RPMI7951 (cell line): ENCODE data around the gene LRP5. TPM values are rescaled to one million over a fixed set of nuclear protein-coding genes. Genes with fewer than 3 reads are reported as not detected.
A peak's percentile ranks its signal among the peaks of the same experiment; 100 is the strongest.
"Not testable (repeated sequence)": the region's sequence is repeated elsewhere in the genome, so short reads cannot be mapped to it uniquely, and the experiment has no call there.

ENCODE experiments used
- DNase-seq: peaks from one replicate; pipeline ENCODE4 v3.0.0-alpha.2; 2012; ENCODE audit warnings: low read depth
- total RNA-seq: library from RNA; depleted of rRNA; stranded (reverse); fragments of >200 nt; shearing (Covaris generic); gene quantifications from 2 replicates; pipeline ENCODE4 v1.2.3, GENCODE V29; 2014

Gene LRP5
- total RNA-seq, 1 experiment from 2014 or later = 0.48 TPM

- DNase-seq = no peak
Observed at GRCh38 chr11:68423481-68423880, 111.1 kb downstream of the LRP5 start.

- DNase-seq = no peak
Observed at GRCh38 chr11:68424101-68424632, 111.8 kb downstream of the LRP5 start.

DNA sequence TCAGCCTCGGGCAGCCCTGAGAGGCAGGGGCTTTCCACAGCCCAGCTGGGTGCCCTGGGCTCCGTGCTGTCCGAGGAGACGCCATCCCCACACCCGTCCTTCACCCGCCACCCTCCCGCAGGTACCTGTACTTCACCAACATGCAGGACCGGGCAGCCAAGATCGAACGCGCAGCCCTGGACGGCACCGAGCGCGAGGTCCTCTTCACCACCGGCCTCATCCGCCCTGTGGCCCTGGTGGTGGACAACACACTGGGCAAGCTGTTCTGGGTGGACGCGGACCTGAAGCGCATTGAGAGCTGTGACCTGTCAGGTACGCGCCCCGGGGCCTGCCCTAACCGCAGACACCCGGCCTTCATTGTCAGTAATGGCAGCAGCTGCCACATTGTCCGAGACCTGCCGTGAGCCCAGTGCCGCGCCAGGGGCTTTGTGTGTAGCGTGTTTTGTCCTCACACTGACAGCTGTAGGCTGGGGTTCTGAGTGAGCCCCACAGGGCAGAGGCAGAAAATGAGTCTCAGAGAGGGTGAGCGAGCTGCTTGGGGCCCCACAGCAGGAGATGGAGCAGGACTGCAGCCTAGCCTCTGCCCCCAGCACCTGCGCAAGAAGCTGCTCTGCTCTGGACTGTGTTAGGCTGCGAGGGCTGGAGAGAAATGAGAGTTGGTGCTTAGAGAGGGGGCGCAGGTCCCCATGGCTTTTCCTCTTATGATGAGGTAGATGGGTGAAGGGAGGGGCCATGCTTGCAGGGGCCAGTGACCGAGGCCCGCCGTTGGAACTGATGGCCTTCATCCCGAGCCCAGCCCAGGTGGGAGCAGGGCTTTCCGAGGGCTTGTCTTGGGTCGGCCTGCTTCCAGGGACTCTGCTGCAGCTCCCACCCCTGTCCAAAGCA lies 112.8 kb downstream of the LRP5 start:
- no peak for DNase-seq

- DNase-seq = no peak
Observed at GRCh38 chr11:68425866-68426380, 113.5 kb downstream of the LRP5 start.

- DNase-seq = no peak
Observed at GRCh38 chr11:68429661-68430060, 117.3 kb downstream of the LRP5 start.

- DNase-seq = no peak
Observed at GRCh38 chr11:68430384-68430783, 118.0 kb downstream of the LRP5 start.

GRCh38 chr11:68430801-68431200 lies 118.4 kb downstream of the LRP5 start:
- no peak for DNase-seq

- DNase-seq = no peak
Observed at GRCh38 chr11:68431984-68432645, 119.7 kb downstream of the LRP5 start.

GRCh38 chr11:68432874-68433273 lies 120.5 kb downstream of the LRP5 start:
- no peak for DNase-seq

GRCh38 chr11:68433541-68433940 lies 121.2 kb downstream of the LRP5 start:
- no peak for DNase-seq

DNA sequence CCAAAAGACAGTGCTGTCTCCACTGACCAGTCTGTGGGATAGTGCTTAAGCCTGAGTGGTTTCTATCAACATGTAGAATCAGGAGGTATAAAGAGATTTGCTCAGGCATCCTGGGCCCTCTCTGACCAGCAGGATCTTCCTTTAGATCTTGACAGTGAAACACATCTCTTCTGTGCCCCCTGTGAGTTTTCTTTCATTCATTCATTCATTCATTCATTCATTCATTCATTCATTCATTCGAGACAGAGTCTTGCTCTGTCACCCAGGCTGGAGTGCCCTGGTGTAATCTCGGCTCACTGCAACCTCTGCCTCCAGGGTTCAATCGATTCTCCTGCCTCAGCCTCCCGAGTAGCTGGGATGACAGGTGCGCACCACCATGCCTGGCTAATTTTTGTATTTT lies 121.8 kb downstream of the LRP5 start:
- not testable (repeated sequence) for DNase-seq

GRCh38 chr11:68436162-68436888 lies 123.9 kb downstream of the LRP5 start:
- DNase-seq = no peak

DNA sequence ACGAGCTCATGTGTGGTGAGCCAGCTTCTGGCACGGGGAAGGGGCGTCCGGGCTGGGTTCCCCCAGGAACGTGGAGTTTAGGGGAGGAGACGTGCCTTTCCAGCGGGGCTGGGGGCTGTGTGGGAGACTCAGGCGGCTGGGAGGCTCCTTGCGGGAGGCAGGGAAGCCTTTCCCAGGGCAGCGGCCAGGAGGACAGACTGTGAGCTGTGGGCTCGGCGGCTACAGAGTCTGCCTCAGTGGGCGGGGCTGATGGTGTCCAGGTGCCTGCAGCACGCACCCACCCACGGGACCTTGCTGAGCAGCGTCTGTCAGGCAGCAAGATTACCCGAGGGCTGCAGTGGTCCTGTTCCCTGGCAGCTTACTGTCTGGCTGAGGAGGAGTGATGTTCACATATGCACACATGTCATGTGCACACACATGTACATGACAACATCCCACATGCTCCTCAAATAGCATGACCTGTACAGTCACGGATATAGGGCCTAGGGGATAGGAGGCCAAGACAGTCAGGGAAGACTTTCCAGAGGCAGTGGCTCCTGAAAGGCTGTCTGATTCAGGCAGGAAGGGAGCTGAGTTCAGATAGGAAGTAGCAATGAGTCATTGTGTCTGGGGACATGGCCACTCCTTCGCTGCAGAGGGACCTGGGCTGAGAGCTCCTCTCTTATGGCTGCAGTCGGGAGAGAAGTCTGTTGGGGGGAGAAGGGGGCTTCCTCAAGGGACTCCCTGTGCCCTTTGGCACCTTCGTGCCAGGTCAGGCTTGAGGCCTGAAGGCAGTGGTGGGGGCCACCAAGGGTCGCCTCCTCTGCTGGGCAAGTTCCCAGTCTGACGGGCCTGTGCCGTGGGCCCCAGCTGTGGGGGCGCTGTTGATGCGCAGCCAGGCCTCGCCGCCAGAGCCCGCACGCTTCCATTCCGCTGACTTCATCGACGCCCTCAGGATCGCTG lies 124.9 kb downstream of the LRP5 start:
- peak; percentile 62 for DNase-seq

GRCh38 chr11:68437927-68438657 lies 125.7 kb downstream of the LRP5 start:
- no peak for DNase-seq

GRCh38 chr11:68438658-68439259 lies 126.4 kb downstream of the LRP5 start:
- no peak for DNase-seq

- DNase-seq = no peak
Observed at GRCh38 chr11:68439355-68440065, 127.1 kb downstream of the LRP5 start.

DNA sequence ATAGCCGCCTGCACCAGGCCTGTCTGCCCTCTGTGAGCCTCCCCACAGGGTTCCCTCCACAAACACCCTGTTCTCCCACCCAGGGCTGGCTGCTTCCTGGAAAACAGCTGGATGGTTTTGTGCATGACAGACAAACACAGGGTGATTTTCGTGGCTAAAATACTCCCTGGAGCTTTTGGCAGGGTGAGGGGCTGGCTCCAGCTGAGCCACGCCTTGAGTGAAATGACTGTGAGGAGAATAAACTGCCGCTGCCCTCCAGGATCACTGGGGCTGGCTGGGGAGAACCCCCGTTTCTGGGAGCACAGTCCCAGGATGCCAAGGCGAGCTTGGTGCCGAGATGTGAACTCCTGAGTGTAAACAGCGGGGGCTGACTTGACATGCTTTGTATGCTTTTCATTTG lies 127.8 kb downstream of the LRP5 start:
- no peak for DNase-seq

DNA sequence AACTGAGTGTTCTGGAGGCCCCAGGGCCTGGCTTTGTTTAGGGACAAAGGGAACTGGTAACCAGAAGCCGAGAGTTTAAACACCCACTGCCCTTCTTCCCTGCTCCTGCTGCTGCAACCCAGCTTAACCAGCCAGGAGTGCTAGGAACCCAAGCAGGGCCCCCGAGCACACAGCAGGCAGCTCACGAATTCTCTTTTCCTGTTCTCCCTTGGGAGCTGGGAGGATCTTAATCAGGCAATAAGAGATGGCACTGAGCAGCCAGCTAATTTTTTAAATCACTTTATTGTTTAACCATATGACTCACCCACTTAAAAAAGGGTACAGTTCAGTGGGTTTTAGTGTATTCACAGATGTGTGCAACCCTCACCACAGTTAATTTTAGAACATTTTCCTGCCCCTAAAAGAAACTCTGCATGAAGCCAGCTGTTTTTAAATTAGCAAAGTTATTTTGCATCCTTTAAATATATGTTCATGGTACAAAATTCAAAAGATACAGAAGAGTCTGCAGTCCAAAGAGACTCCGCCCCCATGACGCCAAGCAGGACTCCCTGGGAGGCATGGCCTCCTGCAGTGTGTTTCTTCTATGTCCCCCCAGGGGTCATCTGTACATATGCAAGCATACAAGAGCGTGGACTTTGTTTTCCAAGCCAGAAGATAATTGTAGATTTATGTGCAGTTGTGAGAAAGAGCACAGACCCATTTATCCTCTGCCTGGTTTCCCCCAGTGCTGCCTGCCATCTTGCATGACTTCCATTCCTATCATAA lies 129.3 kb downstream of the LRP5 start:
- DNase-seq = peak; percentile 81
